ENCODE measurements around the gene UCK1.

Gene UCK1

GRCh38 chr9:131490514-131490913 is 40.5 kb downstream of the UCK1 start:
- H3K27me3 ChIP-seq (ENCODE audit: insufficient read depth, poor library complexity, severe bottlenecking), result no peaks in the 10 kb centered on the region
- no peak for DNase-seq (ENCODE audit: low read depth in 1 of 2, low spot score in 1 of 2)
- no peak overlapping the region for H3K27ac ChIP-seq (replicated peaks)
- no peak overlapping the region for H3K4me3 ChIP-seq (replicated peaks; ENCODE audit: insufficient read depth, low read length)
- no peak for TF ChIP-seq GABPA (IDR thresholded peaks at IDR 0.05; ENCODE audit: low read depth)
- TF ChIP-seq CTCF (IDR thresholded peaks at IDR 0.05; ENCODE audit: insufficient read depth, low read length), result no peak
- no peak for TF ChIP-seq POLR2AphosphoS5 (IDR thresholded peaks at IDR 0.05; ENCODE audit: low read depth)

- DNase-seq (ENCODE audit: low read depth in 1 of 2, low spot score in 1 of 2), result no peak
- Histone ChIP-seq H3K27ac (replicated peaks) (no peak overlapping the region), H3K27me3 (ENCODE audit: insufficient read depth, poor library complexity, severe bottlenecking) (no peaks in the 10 kb centered on the region), H3K4me3 (replicated peaks; ENCODE audit: insufficient read depth, low read length) (no peak overlapping the region)
- TF ChIP-seq CTCF (IDR thresholded peaks at IDR 0.05; ENCODE audit: insufficient read depth, low read length), result no peak
Measured at GRCh38 chr9:131487621-131488031, 43.4 kb downstream of the UCK1 start.

GRCh38 chr9:131487001-131487400 is 44.1 kb downstream of the UCK1 start:
- TF ChIP-seq REST (IDR thresholded peaks at IDR 0.05; ENCODE audit: insufficient replicate concordance, low read depth) (no peak), POLR2AphosphoS5 (IDR thresholded peaks at IDR 0.05; ENCODE audit: low read depth) (no peak), GABPA (IDR thresholded peaks at IDR 0.05; ENCODE audit: low read depth) (no peak), CTCF (IDR thresholded peaks at IDR 0.05; ENCODE audit: insufficient read depth, low read length) (no peak), SPI1 (IDR thresholded peaks at IDR 0.05; ENCODE audit: borderline replicate concordance, low read depth) (no peak)
- no peaks in the 10 kb centered on the region for H3K27me3 ChIP-seq (ENCODE audit: insufficient read depth, poor library complexity, severe bottlenecking)
- no peak overlapping the region for H3K27ac ChIP-seq (replicated peaks)
- no peak overlapping the region for H3K4me3 ChIP-seq (replicated peaks; ENCODE audit: insufficient read depth, low read length)
- DNase-seq (ENCODE audit: low read depth in 1 of 2, low spot score in 1 of 2), result no peak

- H3K27ac ChIP-seq (replicated peaks), result no peak overlapping the region
- no peak for TF ChIP-seq GABPA (IDR thresholded peaks at IDR 0.05; ENCODE audit: low read depth)
- TF ChIP-seq POLR2AphosphoS5 (IDR thresholded peaks at IDR 0.05; ENCODE audit: low read depth), result no peak
- TF ChIP-seq SPI1 (IDR thresholded peaks at IDR 0.05; ENCODE audit: borderline replicate concordance, low read depth), result no peak
- no peak overlapping the region for H3K4me3 ChIP-seq (replicated peaks; ENCODE audit: insufficient read depth, low read length)
- no peaks in the 10 kb centered on the region for H3K27me3 ChIP-seq (ENCODE audit: insufficient read depth, poor library complexity, severe bottlenecking)
- no peak for DNase-seq (ENCODE audit: low read depth in 1 of 2, low spot score in 1 of 2)
Measured at GRCh38 chr9:131485728-131486422, 45.2 kb downstream of the UCK1 start.

GRCh38 chr9:131485206-131485605 is 45.9 kb downstream of the UCK1 start:
- DNase-seq (ENCODE audit: low read depth in 1 of 2, low spot score in 1 of 2), result no peak
- TF ChIP-seq SPI1 (IDR thresholded peaks at IDR 0.05; ENCODE audit: borderline replicate concordance, low read depth) (no peak), POLR2AphosphoS5 (IDR thresholded peaks at IDR 0.05; ENCODE audit: low read depth) (no peak), CTCF (IDR thresholded peaks at IDR 0.05; ENCODE audit: insufficient read depth, low read length) (no peak), GABPA (IDR thresholded peaks at IDR 0.05; ENCODE audit: low read depth) (no peak), REST (IDR thresholded peaks at IDR 0.05; ENCODE audit: insufficient replicate concordance, low read depth) (no peak)
- no peaks in the 10 kb centered on the region for H3K27me3 ChIP-seq (ENCODE audit: insufficient read depth, poor library complexity, severe bottlenecking)
- no peak overlapping the region for H3K4me3 ChIP-seq (replicated peaks; ENCODE audit: insufficient read depth, low read length)
- H3K27ac ChIP-seq (replicated peaks), result no peak overlapping the region
